ENCODE data around the gene CCL4. TPM values are rescaled to one million over a fixed set of nuclear protein-coding genes. Genes with fewer than 3 reads are reported as not detected.

The CCL4 gene
- total RNA-seq, 1 donor from 2014 or later, result 4.1 TPM

- DNase-seq, result no peak
These were observed 44.0 kb downstream of the CCL4 start for GRCh38 chr17:36147601-36148000.

- DNase-seq, result peak; percentile 14
These were observed 45.1 kb downstream of the CCL4 start for GRCh38 chr17:36148559-36149295.

- DNase-seq, result no peak
These were observed 45.7 kb downstream of the CCL4 start for GRCh38 chr17:36149296-36149820.

GRCh38 chr17:36151891-36152638 is 48.4 kb downstream of the CCL4 start:
- DNase-seq, result no peak

- no peak for DNase-seq
These were observed 49.1 kb downstream of the CCL4 start for GRCh38 chr17:36152639-36153120.

- no peak for DNase-seq
These were observed 50.4 kb downstream of the CCL4 start for GRCh38 chr17:36153895-36154610.

Small RNA genes lying within 50 kb of the gene (small RNA-seq; reads per million reads assigned to genes)
- gene RN7SL301P, result not detected

Other genes with a start within 250 kb of the CCL4 start
- gene HEATR9, start 234.9 kb upstream of the CCL4 start, total RNA-seq, result not detected
- gene CCL5, start 223.5 kb upstream of the CCL4 start, total RNA-seq, result 0.47 TPM
- 0.62 TPM for gene RDM1, start 173.1 kb upstream of the CCL4 start, total RNA-seq
- gene LYZL6, start 160.1 kb upstream of the CCL4 start, total RNA-seq, result not detected
- gene CCL16, start 122.3 kb upstream of the CCL4 start, total RNA-seq, result not detected
- gene CCL14, start 117.1 kb upstream of the CCL4 start, total RNA-seq, result not detected
- not detected for gene CCL15, start 102.3 kb upstream of the CCL4 start, total RNA-seq
- gene CCL23, start 85.9 kb upstream of the CCL4 start, total RNA-seq, result not detected
- not detected for gene CCL18, start 39.6 kb upstream of the CCL4 start, total RNA-seq
- gene CCL3, start 13.7 kb upstream of the CCL4 start, total RNA-seq, result 7.2 TPM
- gene TBC1D3B, start 72.8 kb downstream of the CCL4 start, total RNA-seq, result 1.9 TPM
- 4.8 TPM for gene CCL3L1, start 92.9 kb downstream of the CCL4 start, total RNA-seq
- gene CCL4L2, start 107.2 kb downstream of the CCL4 start, total RNA-seq, result 17.3 TPM
- 0.62 TPM for gene TBC1D3I, start 160.7 kb downstream of the CCL4 start, total RNA-seq
- not detected for gene TBC1D3G, start 220.1 kb downstream of the CCL4 start, total RNA-seq